Choroid plexus epithelial cell (primary cell): Measurements from ENCODE around the gene DESI2.
"Not testable (repeated sequence)": the region's sequence is repeated elsewhere in the genome, so short reads cannot be mapped to it uniquely, and the experiment has no call there.

Experiments used
- DNase-seq: peaks from one replicate; pipeline ENCODE4 v3.0.0-alpha.2; 2010; ENCODE audit warnings: low read depth
- H3K4me3 ChIP-seq: 2 replicates; pipeline ENCODE4 v1.5.1; 2011; ENCODE audit warnings: low read depth, mild to moderate bottlenecking, control low read depth, low read length, moderate library complexity
- CTCF ChIP-seq: conservative IDR thresholded peaks from 2 replicates; pipeline ENCODE4 v1.5.1; 2011; ENCODE audit warnings: low read depth, mild to moderate bottlenecking, control low read depth, inconsistent platforms, low read length, moderate library complexity

The DESI2 gene

GRCh38 chr1:244735876-244736561, 83.1 kb downstream of the DESI2 start:
- DNase-seq: peak; percentile 33
- H3K4me3 ChIP-seq: no peak overlapping the region
- TF ChIP-seq CTCF: no peak

- DNase-seq, H3K4me3 ChIP-seq: not testable (repeated sequence)
Measured at GRCh38 chr1:244739140-244739539, 86.2 kb downstream of the DESI2 start.

- DNase-seq: not testable (repeated sequence)
Measured at GRCh38 chr1:244740027-244740617, 87.2 kb downstream of the DESI2 start.

GRCh38 chr1:244741692-244742091, 88.8 kb downstream of the DESI2 start:
- no peak overlapping the region for H3K4me3 ChIP-seq
- DNase-seq: no peak
- no peak for TF ChIP-seq CTCF

More at GRCh38 chr1:244740027-244740617, 87.2 kb downstream of the DESI2 start:
- not testable (repeated sequence) for H3K4me3 ChIP-seq

- no peak for DNase-seq
- TF ChIP-seq CTCF: no peak
- no peak overlapping the region for H3K4me3 ChIP-seq
Measured at GRCh38 chr1:244749230-244750016, 96.5 kb downstream of the DESI2 start.

GRCh38 chr1:244751271-244751895, 98.5 kb downstream of the DESI2 start:
- no peak for TF ChIP-seq CTCF
- no peak overlapping the region for H3K4me3 ChIP-seq
- no peak for DNase-seq

- no peak for TF ChIP-seq CTCF
- no peak overlapping the region for H3K4me3 ChIP-seq
- no peak for DNase-seq
Measured at GRCh38 chr1:244755673-244756072, 102.7 kb downstream of the DESI2 start.
